ENCODE results near the gene COL11A2. TPM values are rescaled to one million over a fixed set of nuclear protein-coding genes. Genes with fewer than 3 reads are reported as not detected.

Gene COL11A2
- total and polyA plus RNA-seq, 8 donors, result 0.15 to 3.1 (median 0.54) TPM

GRCh38 chr6:33168284-33168601, 24.0 kb downstream of the COL11A2 start:
- no peak for TF ChIP-seq CTCF (IDR thresholded peaks at IDR 0.05)
- no peaks in the 10 kb centered on the region for H3K36me3 ChIP-seq
- H3K4me1 ChIP-seq, result no peaks in the 10 kb centered on the region
- no peak for ATAC-seq
- no peaks in the 10 kb centered on the region for H3K27me3 ChIP-seq
- FAIRE-seq, result no peak
- H3K9me3 ChIP-seq, result no peaks in the 10 kb centered on the region
- no peak for DNase-seq
- H3K27ac ChIP-seq, result no peak overlapping the region
- intact Hi-C loops (cut with DNase I), result loop anchor here in 1 of 3 donors (10.0 kb wide), 1 partner anchor 67 kb away; no protein-coding TSS in a partner anchor
- H3K4me3 ChIP-seq, result no peak overlapping the region
- WGBS, 2 donors, result 61 to 65% methylated on average over 6 of the region's 6 CpGs

DNA sequence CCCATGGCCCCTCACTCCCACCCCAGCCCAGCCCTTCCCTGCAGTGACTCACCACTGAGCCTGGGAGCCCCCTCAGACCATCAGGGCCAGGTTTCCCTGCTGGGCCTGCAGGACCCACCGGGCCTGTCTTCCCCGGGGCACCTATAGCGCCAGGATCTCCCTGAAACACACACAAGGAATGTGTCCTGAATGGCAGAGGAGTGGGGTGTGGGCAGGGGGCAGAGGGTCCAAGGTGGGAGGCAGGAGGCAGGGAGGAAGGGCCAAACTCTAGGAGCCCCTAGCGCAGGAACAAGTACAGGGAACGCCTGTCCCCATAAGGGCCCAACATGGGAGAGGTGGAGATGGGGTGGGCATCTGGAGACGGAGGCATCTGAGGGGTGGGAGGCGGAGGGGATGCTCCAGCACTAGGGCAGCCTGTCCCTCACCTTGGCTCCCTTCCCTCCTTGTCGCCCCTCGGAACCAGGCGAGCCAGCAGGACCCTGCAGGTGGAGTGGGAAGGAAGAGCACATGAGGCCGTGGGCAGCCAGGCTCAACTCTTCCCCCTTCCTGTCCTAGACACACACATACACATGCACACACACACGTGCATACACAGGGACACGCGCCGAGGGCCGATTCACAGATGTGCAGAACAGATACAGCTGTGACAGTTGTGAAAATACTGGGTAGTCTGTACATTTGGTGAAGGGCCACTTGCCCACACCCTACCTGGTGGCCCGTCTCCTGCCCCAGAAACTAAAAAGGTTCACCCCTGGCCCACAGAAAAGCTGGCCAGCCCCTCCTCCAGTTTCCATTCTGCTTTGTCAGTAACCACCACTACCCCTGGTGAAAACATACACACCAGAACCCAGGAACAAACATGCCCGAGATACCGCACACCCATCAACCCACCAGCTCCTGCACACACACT, 24.6 kb downstream of the COL11A2 start:
- DNase-seq (no peak), ATAC-seq (no peak), FAIRE-seq (no peak)
- Histone ChIP-seq H3K9me3 (no peaks in the 10 kb centered on the region), H3K4me3 (no peak overlapping the region), H3K27ac (no peak overlapping the region), H3K36me3 (no peaks in the 10 kb centered on the region), H3K27me3 (no peaks in the 10 kb centered on the region), H3K4me1 (no peaks in the 10 kb centered on the region)
- WGBS, 2 donors, result 74 to 82% methylated on average over 15 to 19 of the region's 19 CpGs
- intact Hi-C loops (cut with DNase I), result loop anchor here in 1 of 3 donors (10.0 kb wide), 1 partner anchor 67 kb away; no protein-coding TSS in a partner anchor
- no peak for TF ChIP-seq CTCF (IDR thresholded peaks at IDR 0.05)

DNA sequence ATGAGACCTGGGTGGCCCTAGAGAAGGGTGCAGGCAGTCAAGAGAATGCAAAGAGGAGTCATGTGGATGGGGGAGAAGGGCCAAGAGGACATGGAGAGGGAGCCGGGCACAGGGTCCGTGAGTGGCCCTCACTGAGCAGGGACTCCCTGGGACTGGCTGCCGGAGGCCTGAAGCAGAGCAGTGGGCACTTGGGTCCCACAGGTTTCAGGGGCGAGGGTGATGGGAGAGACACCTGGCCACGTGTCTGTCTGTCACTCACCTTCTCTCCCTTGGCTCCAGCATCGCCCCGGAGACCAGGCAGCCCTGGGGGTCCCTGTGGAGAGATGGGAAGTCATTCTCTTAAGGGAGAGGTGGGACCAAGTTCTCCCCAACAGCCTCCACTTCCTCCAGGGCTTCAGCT, 25.5 kb downstream of the COL11A2 start:
- FAIRE-seq (no peak), DNase-seq (no peak), ATAC-seq (no peak)
- 76 to 86% methylated on average over 6 to 7 of the region's 7 CpGs for WGBS, 2 donors
- H3K36me3 ChIP-seq, result no peaks in the 10 kb centered on the region
- H3K9me3 ChIP-seq, result no peaks in the 10 kb centered on the region
- H3K4me3 ChIP-seq, result no peak overlapping the region
- TF ChIP-seq CTCF (IDR thresholded peaks at IDR 0.05), result no peak
- no peaks in the 10 kb centered on the region for H3K4me1 ChIP-seq
- H3K27me3 ChIP-seq, result no peaks in the 10 kb centered on the region
- intact Hi-C loops (cut with DNase I), result loop anchor here in 1 of 3 donors (10.0 kb wide), 1 partner anchor 68 kb away; no protein-coding TSS in a partner anchor
- H3K27ac ChIP-seq, result no peak overlapping the region

DNA sequence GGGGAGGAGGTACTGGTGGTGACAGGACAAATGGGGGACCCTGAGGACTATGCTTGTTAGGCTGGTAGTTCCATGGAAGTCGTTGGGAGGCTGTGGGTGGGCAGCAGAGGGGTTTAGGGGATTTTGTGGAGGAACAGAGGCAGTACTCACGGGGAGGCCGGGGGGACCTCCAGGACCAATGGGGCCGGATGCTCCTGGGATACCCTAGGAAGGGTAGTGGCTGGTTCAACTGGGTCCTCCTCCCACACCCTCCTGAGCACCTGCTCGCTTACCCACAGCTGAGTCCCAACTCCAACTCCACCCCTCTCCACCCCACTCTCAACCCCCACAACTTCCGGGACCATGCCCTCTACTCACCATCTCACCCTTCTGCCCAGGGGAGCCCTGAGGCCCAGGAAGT, 25.9 kb downstream of the COL11A2 start:
- Histone ChIP-seq H3K4me1 (no peaks in the 10 kb centered on the region), H3K36me3 (no peaks in the 10 kb centered on the region), H3K27ac (no peak overlapping the region), H3K9me3 (no peaks in the 10 kb centered on the region), H3K27me3 (no peaks in the 10 kb centered on the region), H3K4me3 (no peak overlapping the region)
- ATAC-seq (no peak), DNase-seq (no peak), FAIRE-seq (no peak)
- 72 to 76% methylated on average over 6 of the region's 6 CpGs for WGBS, 2 donors
- intact Hi-C loops (cut with DNase I), result loop anchor here in 1 of 3 donors (10.0 kb wide), 1 partner anchor 68 kb away; no protein-coding TSS in a partner anchor
- no peak for TF ChIP-seq CTCF (IDR thresholded peaks at IDR 0.05)
